NCI-H510A treated with DMSO at 0.1 percent for 48 hours (cell line): ENCODE measurements around the gene CCNL2.

ENCODE experiments used
- DNase-seq: peaks from one replicate; lab custom pipeline; 2025; lab: John Stamatoyannopoulos, UW

CCNL2 gene

GRCh38 chr1:1355416-1355815, 43.7 kb downstream of the CCNL2 start:
- DNase-seq, result no peak

DNA sequence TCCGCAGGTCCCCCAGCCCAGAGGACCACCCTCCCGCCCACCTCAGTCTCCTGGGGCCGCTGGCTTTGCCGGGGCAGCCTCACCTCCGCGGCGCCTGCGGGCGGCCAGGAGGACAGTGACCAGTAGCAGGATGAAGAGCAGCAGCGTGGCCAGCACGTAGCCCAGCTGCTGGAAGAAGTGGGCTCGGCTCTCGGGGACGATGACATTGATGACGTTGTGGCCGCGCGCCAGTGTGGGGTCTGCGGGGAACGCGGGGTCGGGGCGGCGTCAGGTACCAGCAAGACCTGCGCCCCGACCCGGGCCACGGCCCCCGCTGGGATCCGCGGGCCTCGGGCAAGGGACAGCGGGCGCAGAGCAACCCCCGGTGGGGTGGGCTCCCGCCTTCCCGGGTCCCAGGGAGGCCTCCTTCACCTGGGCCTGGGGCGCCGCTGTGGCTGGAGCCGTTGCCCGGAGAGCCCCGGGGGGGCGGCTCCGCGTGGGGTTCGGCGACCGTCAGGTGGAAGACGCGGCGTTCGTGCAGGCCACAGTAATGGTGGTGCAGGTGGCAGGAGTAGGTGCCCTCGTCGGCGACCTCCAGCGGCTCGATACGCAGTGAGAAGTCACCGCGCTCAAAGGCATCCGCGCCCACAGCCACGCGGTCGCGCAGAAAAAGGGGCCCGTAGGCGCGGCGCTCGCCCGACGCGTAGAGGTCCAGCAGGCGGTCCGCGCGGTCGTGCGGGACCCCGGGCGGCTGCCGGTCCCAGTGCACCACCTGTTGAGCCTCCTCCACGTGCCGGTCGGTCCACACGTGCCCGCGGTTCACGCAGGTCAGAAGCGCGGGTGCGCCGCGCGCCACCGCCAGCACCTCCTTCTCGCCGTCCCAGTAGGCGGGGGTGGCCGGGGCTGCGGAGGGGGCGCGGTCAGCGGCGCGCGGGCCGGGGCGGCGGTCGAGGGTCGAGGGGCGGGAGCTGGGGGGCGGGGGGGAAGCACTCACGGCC, 44.6 kb downstream of the CCNL2 start:
- no peak for DNase-seq

DNA sequence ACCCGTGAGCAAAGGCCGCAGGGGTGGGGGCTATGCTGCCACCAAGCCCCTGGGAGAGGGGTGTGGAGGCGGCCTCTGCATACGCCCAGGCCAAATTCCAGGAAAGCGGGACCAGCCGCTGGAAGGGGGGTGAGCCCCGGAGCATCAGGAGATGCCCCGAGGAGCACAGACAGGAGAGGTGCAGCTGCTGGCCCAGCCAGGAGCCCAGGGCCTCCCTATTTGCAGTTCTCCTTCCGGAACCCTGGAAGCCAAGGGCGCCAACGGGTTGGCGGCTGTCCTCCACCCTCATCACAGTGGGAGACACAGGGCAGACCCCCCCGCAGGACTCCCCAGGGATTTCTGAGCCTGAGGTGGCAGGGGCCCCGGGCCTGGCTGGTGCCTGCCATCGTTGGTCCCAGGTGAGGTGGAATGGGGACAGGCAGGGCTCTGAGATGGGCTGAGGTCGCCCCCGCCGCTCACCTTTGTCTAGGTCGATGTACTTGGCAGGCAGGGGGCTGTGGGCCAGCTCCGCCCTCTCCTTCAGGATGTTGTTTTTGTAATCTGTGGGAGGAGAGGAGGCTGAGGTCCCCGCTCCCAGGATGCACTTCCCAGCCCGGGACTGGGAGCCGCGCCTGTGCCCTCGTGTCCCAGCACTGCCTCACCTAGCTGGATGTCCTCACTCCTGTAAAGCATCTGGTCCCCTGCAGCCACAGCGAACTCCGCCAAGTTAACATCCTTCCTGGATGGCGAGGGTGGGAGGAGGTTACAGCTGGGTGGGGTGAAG, 45.6 kb downstream of the CCNL2 start:
- peak; percentile 46 for DNase-seq

GRCh38 chr1:1352786-1353388, 46.2 kb downstream of the CCNL2 start:
- no peak for DNase-seq

DNA sequence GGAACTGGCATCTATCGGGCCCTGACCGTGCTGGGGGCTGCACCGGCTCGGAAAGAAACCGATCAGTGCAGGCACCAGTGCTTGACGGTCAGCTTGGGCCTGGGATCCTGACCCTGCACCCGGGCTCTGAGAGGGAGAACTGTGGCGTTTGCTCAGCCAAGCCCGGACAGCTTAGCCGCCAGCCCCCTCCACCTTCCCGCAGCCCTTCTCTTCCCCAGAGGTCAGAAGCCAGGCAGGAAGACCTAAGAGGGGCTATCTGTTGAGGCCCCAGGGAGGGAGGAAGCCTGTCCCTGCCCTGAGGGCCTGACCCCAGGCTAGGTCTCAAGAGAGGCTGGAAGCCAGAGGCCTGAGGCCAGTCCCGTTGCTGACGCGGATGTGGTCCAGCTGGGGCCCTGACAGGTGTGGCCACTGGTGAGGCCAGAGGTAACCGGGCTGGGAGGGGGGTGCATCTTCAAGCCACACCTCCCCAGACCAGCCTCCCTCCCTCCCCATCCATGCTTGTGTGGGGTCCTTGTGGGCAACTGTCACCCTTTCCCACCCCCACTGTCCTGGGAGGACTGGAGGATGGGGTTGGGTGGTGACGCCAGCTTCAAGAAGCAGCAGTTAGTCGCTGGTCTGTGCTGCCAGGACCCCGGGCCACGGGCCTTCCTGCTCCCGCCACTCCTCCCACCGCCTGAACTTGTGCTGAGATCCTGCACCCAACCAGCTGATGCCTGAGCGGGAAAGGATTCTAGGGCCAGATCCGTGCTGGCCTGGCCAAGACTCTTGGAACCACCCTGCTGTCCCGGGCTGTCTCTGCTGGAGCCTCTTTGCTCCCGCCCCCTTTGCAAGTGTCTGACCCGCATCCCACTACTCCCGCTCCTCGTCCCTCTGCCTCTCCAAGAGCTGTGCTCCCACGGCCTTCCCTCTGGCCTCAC, 47.4 kb downstream of the CCNL2 start:
- DNase-seq, result no peak

DNA sequence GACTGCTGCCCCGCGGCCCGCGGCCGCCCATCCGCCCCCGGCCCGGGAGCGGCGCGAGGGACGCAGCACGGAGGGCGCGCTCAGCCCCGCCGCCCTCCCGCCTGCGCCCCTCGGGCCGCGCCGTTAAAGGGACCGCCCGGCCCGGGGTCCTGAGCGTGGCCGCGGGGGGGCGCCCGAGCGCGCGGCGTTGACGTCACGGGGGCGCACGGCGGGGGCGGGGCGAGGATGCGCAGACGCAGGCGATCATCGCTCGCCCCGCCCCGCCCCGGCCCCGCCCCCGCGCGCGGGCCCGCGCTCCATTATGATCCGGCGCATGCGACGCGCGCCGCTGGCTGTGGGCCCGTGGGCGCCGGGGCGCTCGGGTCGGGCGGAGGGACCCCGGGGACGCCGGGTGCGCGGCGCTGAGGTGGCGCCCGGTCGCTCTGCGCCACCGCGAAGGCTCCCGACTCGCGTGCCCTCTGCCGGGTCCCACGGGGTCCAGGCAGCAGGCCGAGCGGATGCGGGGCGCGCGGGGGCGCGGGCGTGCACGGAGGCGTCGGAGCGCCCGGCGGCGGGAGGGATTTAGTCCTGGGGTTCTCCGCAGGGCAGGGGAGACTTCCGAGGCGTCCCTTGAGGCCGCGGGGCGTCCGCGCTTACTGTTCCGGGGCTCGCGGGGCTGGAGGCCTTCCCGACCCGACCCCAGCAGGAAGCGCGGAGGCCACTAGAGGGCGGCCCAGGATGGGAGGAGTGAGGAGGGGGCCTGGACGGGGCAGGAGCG, 49.7 kb downstream of the CCNL2 start, which contains the start of gene DVL1:
TSS of gene DVL1 (minus strand) at position 163 of the 757 bp plus-strand sequence. CDS start 353 bp downstream, outside the sequence.
- peak; percentile 86 for DNase-seq

GRCh38 chr1:1348420-1349255, 50.5 kb downstream of the CCNL2 start:
- no peak for DNase-seq

DNA sequence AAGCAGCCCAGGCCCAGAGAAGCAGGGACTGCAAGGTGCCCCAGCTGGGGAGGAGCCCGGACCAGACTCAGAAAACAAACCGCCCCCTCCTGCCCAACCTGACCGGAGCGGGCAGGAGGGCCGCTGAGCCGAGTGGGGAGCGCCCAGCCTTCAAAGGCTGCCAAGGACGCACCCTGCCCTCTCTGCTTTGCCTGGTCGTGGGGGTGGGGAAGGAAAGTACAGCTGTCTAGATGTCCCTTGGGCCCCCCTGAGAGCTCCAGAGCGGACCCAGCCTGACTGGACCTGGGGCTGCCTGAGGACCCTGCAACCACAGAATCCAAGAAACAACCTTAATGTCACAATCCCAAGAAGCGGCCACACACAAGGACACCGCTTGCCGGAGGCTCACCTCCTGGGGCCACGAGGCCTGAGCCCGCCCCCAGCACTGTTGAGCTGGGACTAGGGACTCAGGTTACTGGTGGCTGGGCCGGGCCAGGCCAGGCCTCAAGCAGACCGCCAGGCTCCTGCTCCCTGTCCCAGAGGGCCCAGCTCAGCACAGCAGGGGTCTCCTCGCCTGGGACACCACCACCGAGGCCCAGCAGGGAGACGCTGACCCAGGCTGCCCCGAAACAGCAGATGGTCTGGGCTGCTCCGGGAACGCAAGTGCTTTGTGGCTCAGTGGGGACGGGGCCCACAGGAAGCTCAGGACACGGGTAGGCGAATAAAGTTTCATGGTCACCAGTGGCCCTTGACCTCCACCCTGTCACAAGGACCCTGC, 51.3 kb downstream of the CCNL2 start:
- peak; percentile 88 for DNase-seq

DNA sequence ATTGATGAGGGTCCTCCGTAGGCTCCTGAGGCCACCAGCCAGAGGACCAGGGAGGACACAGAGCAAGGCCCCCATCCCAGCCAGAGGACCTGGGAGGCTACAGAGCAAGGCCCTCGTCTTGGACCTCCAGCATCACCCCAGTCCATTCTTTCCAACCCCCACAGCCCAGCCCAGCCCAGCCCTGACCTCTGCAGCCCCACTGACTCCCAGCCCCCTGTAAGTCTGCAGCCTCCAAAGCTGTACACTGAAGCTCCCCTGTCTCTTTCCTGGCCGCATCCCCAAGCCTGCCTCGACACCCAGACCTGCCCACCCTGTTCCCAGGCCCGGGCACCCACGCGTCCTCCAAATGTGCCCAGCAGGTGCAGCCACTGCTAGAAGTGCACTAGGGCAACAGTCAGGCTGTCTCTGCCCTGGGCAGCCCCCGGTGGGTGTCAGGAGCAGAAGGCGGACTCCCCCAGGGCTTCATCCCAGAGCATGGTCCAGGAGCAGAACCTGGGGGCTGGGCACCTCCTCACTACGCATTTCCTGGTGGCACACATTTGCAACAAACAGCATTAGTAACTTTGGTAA, 52.0 kb downstream of the CCNL2 start:
- DNase-seq, result no peak

- DNase-seq, result no peak
Measured at GRCh38 chr1:1346501-1346890, 52.6 kb downstream of the CCNL2 start.

DNA sequence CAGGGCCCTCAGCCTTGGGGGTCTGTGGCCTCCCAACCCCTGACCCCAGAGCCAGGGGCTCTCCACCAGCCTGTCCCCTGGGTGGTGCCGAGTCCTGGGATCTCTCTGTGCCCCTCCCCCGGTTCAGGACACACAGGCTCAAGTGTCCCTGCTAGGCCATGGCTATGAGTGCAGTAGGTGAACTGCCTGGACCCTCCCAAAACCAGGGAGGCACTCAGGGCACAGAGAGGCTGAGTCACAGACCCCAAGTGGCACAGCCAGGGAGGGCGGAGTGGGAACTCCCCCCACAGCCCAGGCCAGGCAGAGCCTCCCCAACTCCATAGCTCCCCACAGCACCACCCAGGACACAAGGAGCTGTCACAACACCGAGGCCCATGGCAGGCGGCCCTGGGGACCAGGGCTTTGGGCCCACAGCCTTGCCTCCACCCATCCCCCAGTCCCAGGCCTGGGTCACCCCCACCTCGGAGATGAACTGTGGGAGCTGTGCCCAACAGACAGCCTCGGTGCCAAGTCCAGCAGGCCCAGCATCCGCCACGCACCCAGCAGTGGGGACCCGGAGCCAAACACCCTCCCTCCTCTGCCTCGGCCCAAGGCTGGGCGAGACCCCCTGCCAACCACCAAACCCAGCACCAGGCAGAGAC, 53.2 kb downstream of the CCNL2 start:
- no peak for DNase-seq

- no peak for DNase-seq
Measured at GRCh38 chr1:1345384-1345783, 53.8 kb downstream of the CCNL2 start.

DNA sequence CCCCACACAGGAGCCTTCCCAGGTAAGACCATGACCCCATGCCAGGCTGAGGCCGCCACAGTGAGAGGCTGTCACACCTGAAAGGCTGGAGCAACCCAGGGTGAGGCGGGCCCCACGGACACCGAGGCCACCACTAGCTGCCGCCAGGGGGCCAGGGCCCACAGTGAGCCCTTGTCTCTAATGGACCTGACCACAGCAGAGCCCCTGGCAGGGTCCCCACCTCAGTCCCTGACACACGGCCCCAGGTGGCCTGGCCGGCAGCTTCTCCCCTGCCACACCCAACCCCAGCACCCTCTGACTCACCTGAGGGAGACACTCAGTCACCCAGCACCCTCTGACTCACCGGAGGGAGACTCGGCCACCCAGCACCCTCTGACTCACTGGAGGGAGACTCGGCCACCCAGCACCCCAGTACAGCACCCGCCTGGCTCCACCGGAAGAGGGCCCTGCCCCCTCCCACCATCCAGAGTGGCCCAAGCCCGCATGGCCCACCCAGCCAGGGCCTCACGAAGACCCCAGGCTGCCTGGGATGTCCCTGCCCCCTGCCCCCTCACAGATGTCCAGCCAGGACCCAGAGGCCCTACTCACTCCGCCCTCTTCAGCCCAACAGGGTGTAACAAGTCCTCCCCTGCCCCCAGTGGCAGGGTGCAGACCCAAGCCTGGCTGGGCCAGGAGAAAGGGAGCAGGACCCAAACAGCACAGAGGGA, 54.3 kb downstream of the CCNL2 start:
- no peak for DNase-seq

DNA sequence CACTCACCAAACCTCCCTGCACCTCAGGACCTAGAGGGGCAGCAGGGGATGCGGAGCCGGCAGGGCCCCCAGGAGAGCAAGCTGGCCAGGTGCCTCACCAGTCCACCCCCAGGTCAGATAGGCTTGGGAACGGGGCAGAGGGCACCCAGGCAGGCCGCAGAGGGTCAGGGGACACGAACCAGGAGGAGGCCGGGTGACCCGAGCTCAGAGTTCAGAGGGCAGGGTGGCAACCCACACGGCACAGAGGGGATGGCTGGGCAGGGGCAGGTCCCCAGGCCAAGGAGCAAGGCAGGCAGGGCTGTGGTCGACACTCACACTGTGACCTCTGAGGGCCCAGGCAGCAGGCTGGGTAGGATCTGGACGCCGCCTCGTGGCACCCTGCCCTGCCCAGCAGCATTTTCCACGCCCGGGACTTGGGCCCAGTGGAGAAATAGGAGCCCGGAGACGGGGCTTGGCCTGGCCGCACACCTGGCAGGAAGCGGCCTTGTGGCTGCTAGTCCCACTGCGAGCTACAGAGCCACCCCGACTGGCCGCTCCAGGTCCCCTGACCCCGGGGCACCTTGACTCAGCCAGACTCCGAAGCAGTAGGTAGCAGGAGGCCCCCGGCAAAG, 55.2 kb downstream of the CCNL2 start:
- DNase-seq, result no peak

- no peak for DNase-seq
Measured at GRCh38 chr1:1342584-1343115, 56.5 kb downstream of the CCNL2 start.

DNA sequence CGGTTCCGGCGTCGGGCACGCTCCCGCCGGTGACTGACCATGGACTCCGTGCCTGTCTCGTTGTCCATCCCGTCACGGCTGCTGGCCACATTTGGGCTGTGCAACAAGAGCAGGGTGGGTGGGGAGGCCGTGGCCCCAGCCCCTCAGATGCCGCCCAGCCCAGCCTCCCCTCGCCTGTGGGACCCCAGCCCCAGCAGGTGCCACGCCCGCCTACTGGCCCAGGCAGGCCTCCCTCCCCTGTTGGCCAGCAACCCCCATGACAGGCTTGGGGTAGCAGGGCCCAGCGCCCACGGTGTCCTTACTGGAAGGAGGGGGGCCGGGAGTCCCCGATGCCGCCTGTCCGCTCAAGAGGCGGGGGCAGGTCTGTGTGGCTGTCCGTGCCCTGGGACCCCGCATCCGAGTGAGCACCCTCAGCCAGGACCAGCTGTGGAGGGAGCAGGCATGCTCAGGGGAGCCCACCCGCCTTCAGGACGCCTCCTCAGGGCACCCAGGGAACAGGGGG, 57.0 kb downstream of the CCNL2 start:
- DNase-seq, result no peak
